ENCODE data around the gene GNB1. TPM values are rescaled to one million over a fixed set of nuclear protein-coding genes. Genes with fewer than 3 reads are reported as not detected.

GNB1 gene
- polyA plus RNA-seq, 4 donors, result 262 to 314 (median 273) TPM

DNA sequence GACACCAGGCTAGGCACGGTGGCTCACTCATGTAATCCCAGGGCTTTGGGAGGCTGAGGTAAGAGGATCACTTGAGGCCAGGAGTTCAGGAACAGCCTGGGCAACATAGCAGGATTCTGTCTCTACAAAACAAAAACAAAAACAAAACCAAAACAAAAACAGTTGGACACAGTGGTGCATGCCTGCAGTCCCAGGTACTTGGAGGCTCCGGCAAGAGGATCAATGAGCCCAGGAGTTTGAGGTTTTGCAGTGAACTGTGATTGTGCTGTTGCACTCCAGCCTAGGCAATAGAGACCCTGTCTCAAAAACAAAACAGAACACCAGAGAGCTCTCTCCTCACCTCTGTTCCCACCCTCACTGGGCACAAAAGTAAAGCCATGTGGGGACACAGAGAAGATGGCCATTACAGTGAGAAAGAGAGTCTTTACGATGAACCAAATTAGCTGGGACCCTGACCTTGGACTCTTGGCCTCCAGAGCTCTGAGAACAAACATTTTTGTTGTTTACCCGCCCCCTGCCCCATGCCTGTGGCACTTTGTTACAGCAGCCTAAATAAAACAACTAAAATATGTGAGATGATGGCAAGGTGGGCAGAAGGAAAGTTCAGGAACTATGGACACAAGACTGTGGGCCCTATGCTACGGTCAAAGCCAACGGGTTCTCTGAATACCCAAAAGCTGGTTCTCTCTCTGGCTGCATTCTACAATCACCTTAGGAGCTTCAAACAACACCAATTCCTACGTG is 122.5 kb downstream of the GNB1 start:
- no peak for DNase-seq (ENCODE audit: low read depth in 4 of 4, low spot score in 3 of 4)

DNA sequence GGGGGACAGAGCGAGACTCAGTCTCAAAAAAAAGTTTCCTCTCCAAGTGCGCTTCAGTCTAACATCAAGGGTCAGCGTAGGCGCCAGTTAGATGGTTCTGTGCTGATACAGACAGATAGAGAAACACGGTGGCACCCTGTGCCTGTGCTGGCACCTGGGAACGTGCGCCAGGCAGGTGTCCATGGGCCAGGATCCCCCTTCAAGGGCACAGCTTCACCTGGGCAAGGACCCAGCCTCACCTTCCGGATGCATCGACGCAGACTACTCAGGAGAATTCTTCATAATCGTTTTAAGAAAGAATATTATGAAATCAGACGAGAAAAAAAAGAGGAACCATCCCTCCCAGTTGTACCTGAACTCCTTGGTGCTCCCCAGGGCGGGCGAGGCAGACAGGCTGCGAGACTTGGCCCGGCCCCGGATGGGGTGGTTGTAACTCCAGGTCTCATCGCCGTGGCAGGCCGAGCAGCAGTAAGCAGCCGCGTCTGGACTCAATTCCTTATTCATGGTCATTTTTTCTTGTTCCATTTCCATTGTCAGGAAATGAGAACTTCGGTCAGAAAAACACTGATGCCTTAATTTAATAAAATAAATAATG is 125.9 kb downstream of the GNB1 start:
- DNase-seq (ENCODE audit: low read depth in 4 of 4, low spot score in 3 of 4), result no peak

DNA sequence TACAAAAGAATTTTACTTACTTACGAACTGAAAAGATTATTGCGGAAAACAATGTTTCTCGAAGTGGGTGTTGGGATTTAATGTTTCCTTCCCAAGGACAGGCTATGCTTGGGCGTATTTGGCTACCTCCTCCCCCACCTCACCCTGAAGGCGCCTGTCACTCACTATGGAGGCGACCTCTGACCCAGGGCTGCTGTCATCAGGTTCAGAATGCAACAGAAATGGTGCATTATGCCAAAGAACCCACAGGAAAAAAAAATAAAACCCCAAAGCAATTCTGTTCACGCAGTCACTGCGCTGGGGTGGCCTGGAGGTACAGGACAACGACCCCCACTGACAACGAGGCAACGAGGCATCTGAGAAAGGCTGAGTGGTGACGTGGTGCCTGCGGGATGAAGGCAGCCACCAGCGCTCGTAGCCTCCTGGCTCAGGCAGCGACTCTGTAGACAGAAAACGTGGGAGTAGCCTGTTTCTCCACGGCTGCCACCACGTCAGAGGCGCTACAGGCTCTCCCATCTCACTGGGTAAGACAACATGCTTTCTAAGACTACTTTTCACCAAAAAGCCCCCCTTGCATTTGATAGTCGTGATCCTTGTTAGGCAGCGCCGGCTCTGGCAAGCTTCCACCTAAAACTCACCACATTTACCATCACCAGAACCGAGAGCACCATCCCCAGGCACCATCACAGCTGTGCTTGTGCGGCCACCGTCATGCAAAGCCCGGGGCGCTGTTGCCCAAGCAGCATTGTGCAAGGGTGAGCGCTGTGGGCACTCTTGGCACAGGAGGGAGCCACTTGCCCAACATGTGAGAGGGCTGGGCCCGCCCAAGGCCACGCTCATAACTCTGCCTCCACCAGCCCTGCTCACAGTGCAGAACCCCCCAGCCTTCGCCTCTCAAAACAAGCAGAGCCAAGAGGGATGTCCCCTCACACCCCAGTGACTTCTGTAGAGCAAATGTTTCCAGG is 126.9 kb downstream of the GNB1 start:
- DNase-seq (ENCODE audit: low read depth in 4 of 4, low spot score in 3 of 4), result no peak

DNA sequence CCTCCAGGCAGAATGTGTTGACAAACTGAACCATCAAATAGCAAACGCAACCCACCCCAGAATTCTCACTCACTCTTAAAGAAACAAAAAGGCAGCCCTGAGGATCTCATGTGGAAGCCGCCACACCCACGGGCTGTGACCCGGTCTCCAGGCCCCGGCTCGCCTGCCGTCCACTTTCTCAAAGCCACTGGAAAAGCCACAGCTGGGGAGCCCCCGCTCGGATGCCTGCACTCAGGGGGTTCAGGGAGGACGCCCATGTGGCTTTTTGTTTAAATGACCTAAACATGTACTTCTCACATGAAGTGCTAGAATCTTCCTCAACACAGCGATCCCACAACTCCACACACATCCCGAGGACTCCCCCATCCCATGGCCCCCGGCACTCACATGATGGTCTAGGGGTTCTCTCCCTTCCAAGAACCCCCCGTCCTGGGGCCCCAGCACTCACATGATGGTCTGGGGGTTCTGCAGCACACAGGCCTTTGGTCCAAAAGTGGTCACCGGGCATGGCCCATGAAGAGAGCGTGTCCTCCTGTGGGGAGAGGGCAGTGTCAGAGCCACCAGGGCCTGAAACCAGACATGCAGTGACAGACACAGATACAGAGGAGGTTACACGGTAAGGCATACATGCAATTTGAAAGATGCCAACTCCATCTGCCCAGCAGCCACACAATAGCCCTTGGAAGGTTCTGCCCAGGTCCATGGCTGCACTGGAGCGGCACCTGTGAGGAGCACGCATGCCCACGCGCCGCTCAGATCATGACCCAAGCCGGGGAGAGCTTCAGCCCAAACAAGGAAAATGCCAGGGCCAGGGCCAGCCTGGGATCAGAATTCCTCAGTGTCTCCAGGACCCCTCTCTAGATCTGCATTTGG is 129.1 kb downstream of the GNB1 start:
- DNase-seq (ENCODE audit: low read depth in 4 of 4, low spot score in 3 of 4), result no peak

DNA sequence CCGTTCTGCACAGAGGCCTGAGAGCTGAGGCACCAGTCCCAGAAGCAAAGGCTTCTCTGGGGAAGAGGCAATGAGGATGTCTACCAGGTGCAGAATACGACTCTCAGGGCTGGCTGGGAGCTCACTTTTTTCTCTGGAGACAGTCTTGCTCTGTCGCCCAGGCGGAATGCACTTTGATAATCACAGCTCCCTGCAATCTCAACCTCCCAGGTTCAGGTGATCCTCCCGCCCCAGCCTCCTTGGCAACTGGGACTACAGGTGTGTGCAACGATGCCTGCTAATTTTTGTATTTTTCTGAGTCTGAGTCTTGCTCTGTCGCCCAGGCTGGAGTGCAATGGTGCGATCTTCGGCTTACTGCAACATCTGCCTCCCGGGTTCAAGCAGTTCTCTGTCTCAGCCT is 130.2 kb downstream of the GNB1 start:
- DNase-seq (ENCODE audit: low read depth in 4 of 4, low spot score in 3 of 4), result no peak

DNA sequence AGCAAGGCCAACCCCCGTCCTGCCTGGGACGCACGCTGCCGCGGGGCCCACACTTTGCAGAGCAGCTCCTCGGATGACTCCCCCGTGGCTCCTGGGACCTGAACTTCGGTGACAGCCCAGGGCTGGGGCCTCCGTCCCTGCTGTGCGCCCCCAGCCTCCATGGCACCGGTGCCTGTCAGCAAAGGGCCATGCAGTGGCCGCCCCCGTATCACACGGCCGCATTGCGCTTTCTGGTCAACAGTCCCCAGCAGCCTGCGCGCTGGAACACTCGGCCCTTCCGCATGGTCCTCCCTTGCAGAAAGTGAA is 130.6 kb downstream of the GNB1 start:
- no peak for DNase-seq (ENCODE audit: low read depth in 4 of 4, low spot score in 3 of 4)

DNA sequence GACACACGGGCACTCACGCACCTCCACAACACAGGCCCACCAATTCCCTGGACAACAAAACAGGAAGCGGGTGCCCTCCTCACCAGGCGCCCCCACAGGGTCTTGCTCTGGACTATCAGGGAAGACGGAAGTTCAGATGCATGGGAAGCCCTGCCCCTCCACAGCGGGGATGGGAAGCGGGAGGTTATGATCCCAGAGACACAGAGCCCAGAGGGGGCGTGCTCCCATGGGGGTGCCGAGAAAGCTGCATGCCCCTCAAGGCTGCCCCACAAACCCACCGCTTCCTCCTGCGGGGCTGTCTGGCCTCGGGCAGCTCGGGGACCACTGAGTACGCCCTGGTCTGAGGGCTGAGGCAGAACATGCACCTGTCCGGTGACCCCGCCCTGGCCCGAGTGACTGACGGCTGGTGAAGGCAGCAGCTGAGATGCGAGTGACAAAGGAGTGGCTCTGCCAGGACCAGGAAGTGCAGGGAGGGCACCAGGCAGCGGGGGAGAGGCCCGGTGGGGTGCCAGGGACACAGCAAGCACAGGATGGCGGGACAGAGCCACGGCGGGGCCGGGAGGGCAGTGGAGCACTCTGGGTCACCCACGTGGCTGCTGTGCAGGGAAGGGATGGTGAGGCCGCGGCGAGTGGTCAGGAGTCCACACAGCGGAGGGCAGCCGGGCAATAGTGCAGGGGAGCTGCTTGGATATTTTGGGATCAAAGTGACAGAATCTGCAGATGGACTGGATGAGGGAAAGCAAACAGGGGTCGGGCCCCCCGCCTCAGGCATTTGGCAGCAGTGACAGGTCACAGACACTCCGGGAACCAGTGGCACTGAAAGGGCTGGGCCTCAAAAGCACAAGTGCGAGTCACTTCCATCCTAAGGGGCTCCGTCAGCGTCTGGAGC is 131.2 kb downstream of the GNB1 start:
- DNase-seq (ENCODE audit: low read depth in 4 of 4, low spot score in 3 of 4), result no peak

DNA sequence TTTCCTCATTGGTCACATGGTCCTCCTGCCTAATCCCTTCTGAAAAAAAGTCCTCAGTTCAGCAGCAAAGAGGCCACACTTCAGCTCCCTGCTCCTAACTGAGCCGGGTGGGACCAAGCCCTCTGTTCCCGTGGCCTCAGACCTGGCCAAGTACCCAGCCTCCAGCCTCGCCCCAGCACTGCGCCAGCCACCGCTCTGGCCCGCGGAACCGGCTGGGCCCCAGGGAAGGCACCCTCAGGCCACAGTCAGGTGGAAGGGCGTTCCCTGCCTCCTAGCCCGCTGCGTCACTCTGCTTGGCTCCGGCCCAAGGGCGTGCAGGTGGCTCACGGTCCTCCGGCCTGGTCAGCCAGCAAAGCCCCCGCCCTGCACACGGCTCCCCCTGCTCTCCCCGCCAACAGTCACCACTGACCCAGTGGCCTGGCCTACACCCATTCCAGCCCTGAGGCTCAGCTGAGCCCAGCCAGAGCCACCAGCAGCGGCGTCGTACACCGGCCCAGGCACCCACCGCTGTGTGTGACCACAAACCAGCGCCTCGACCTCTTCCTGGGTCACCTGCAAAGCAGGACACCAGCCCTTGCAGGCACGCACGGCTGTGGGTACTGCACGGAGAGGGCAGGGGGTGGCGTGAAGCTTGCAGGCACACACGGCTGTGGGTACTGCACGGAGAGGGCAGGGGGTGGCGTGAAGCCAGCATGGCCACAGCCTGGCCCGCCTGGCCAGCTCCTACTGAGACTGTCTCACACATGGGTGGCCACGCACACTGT is 132.0 kb downstream of the GNB1 start:
- no peak for DNase-seq (ENCODE audit: low read depth in 4 of 4, low spot score in 3 of 4)

DNA sequence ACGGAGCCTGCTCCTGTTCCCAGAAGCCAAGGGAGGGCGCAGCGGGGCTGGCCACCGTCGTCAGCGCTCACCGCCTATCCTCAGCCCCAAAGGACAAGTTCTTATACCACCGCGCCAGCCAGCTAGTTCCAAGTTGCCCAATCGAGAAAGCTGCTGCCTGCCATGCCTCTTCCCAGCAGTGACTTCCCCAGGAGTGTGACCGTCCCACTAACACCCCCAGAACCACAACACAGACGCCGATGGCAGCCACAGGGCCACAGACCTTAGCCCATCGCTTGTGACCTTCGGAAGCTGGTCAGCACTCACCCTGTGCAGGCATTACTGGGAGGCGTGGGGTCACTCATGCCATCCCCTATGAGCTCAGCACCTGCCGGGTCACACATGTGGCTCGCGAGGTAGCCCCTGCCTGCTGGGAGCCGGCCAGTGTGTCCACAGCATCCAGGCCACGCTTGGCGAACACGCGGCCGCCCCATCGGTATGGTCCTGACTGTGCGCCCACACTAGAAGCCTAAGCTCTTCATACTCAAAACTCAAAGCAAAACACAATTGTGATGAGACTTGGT is 132.7 kb downstream of the GNB1 start:
- DNase-seq (ENCODE audit: low read depth in 4 of 4, low spot score in 3 of 4), result no peak

DNA sequence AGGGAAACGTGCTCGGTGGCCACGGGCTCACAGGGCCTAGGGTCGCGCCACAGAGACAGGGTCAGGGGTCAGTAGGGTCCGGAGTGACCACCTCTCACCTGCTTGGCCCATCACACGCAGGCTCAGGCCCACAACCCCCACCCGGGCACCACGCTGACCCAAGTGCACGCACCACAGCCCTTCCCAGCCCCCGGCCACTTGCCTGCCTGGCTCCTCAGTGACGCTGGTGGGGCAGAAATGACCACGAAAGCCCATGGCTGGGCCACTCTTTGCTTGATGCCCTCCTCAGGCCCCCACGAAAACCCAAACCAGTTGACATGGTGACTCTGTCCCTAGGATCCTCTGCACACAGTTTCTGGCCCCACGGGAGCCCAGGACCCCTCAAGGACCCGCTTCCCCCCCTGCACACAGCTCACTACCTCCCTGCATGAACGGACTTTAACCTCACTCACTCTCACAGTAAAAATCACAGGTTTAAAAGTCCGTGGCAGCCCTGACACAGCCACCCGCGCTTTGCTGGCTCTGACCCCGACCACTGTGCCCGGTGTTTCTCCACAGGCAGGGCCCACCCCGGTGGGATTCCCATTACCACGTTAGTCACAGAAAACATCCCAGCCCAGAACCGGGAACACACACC is 133.3 kb downstream of the GNB1 start:
- no peak for DNase-seq (ENCODE audit: low read depth in 4 of 4, low spot score in 3 of 4)

DNA sequence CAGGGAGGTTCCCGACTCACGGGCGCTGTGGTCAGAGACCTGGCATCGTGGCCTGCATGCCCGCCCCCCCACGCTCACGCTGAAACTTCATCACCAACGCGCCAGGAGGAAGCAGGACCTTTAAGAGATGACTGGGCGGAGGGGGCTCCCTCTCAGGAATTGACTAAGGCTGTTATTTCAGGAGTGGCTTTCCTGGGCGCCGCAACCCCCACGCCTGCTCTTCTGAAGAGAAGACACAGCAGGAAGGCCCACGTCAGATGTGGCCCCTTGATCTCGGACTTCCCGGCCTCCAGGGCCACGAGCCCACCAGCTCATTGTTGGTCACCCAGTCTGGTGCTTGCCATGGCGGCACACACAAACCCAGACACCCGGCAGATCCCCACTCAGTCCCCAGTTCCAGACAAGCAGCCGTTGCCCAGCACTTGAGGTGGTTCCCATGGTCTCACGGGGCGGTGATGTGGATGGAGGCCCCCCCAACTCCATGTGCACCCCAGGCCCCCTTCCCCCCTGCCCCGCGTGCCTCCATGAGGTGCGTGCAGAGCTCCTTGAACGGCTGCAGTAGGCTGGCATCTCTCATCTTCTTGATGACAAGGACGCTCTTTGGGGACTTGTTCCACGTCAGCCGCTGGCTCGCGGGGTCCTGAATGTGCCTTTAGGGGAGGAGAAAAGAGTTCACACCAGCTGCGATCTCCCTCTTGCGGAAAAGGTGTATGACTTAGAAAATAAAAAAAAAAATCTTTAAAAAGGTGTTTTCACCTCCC is 134.0 kb downstream of the GNB1 start:
- no peak for DNase-seq (ENCODE audit: low read depth in 4 of 4, low spot score in 3 of 4)

DNA sequence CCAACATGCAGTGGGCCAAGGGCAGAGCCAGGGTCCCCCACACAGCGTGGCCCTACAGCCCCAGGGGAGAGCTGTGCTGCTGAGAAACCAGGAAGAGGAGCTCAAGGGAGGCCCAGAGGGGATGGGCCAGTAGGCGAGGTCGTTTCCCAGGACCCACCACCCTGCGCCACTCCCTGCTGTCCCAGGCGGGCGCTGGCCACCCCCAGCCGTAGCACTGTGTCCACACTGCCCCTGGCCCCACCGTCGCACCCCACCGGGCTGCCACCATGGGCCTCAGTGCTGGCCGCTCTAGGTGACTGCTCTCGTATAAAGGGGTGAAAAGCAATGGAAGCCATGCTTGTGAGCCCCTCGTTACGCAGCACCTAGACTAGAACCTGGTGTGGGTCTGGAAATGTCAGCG is 135.0 kb downstream of the GNB1 start:
- no peak for DNase-seq (ENCODE audit: low read depth in 4 of 4, low spot score in 3 of 4)

DNA sequence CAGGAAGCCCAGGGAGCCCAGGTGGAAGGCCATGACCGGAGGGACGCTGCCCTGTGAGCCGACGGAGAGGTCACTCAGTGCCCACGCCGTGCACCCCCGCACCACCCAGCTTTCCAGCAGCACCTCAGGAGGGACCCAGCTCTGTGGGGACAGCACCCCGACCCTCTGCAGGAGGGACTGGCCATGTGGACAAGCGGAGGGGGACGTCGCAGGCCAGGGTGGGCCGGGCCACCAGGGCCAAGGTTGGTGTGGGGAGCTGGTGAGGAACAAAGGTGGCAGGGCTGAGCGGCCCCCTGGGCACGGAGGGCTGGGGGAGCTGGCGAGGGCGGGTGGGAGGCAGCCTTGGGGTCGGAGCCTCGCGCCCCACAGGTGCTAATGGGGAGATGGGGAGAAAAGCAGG is 135.5 kb downstream of the GNB1 start:
- no peak for DNase-seq (ENCODE audit: low read depth in 4 of 4, low spot score in 3 of 4)

DNA sequence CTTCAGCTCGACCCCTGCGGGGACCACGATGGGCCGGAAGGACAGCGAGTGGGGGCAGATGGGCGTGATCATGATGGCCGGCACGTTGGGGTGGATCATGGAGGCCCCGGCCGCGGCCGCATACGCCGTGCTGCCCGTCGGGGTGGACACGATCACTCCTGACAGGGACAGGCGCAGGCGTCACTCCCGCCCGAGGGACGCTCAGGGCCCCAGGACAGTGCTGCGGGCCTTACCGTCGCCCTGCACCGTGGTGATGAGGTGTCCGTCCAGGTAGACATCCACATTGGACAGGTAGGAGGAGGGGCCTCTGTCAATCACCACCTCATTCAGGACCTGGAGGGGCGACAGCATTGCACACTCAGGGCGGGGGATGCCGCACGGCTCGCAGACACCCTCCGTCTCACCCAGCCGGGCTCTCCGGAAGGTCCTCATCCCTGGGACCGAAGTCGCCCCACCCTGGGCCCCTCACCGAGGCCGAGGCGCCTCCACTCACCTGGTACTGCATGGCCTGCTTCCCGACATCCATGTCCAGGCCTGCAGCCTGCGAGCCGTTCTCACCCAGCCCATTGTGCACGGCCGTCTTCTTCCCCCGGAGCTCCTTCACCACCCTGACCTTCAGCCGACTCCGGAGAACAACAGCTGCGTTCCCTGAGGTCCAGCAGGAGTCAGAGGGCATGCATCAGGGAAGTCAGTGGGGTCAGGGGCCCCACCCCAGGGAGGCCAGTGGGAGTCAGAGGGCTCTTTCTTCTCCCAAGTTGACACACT is 136.7 kb downstream of the GNB1 start:
- no peak for DNase-seq (ENCODE audit: low read depth in 4 of 4, low spot score in 3 of 4)

DNA sequence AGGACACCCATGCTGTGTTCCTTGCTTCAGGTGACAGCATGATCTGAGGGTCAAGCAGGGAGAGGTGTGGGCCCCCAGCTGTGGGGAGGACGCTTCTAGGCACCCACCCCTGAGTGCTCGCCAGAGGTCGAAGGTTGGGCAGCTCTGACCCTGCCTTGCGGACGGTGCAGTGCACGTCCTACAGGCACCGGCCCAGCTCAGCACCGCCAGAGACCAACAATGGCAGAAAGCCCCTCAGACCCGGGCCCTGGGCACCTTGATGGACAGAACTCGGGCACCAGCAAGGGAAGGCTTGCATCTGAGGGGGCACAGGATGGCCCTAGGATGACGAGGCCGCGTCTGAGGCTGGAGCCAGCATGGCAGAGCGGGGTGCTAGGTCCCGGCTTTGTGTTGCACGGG is 137.3 kb downstream of the GNB1 start:
- no peak for DNase-seq (ENCODE audit: low read depth in 4 of 4, low spot score in 3 of 4)

All from left renal pelvis (tissue), 4 donors.